IMR-90 (cell line): Measurements from ENCODE around the gene BAIAP2. TPM values are rescaled to one million over a fixed set of nuclear protein-coding genes. Genes with fewer than 3 reads are reported as not detected.

Source experiments
- ATAC-seq: fragments of 200-7000 bp; cut with Tn5 transposase; 2 replicates; pipeline ENCODE4 v1.9.1; 2020; ENCODE audit warnings: low read depth, mild to moderate bottlenecking, moderate library complexity
- BruUV-seq: library from RNA; stranded (reverse); fragments of 400-500 nt; replicated peaks from 2 replicates; lab custom pipeline; 2021; lab: Mats Ljungman, UMichigan
- CTCF ChIA-PET: fragments of 300-600 bp; formaldehyde crosslinking; extraction: SDS; loops from one replicate; lab custom pipeline; 2021; ENCODE audit warnings: antibody characterized with exemption; lab: Yijun Ruan, JAX
- POLR2A ChIA-PET: fragments of 300-600 bp; sonication (Branson Sonifier 250); formaldehyde crosslinking; loops from one replicate; lab custom pipeline; 2022; ENCODE audit warnings: antibody characterized with exemption; ENCODE audit not compliant: unreplicated experiment; lab: Charles Lee
- DNase-seq: peaks from one replicate; pipeline ENCODE4 v3.0.0; 2013
- H2AFZ ChIP-seq: replicated peaks from 2 replicates; pipeline ENCODE3; 2013; ENCODE audit warnings: low read length, mild to moderate bottlenecking; ENCODE audit not compliant: poor library complexity
- H2AK5ac ChIP-seq: 2 replicates; pipeline ENCODE4 v1.6.1; 2013; ENCODE audit warnings: low read depth, low read length, inconsistent platforms
- H2AK9ac ChIP-seq: replicated peaks from 2 replicates; pipeline ENCODE3; 2013; ENCODE audit warnings: mild to moderate bottlenecking, low read depth, low read length, moderate library complexity; ENCODE audit not compliant: poor library complexity
- H2BK120ac ChIP-seq: 2 replicates; pipeline ENCODE4 v1.6.1; 2013; ENCODE audit warnings: low read depth, low read length, inconsistent platforms
- H2BK15ac ChIP-seq: 3 replicates; pipeline ENCODE4 v1.6.1; 2013; ENCODE audit warnings: low read depth, low read length, inconsistent platforms
- H2BK20ac ChIP-seq: 2 replicates; pipeline ENCODE4 v1.6.1; 2013; ENCODE audit warnings: low read depth, mild to moderate bottlenecking, inconsistent platforms, low read length, moderate library complexity
- H2BK5ac ChIP-seq: 2 replicates; pipeline ENCODE4 v1.6.1; 2013; ENCODE audit warnings: mild to moderate bottlenecking, low read depth, low read length, inconsistent platforms; ENCODE audit not compliant: poor library complexity, severe bottlenecking
- H3K14ac ChIP-seq: replicated peaks from 2 replicates; pipeline ENCODE4 v1.6.1; 2013; ENCODE audit warnings: low read depth, low read length, inconsistent platforms
- H3K18ac ChIP-seq: 2 replicates; pipeline ENCODE4 v1.6.1; 2013; ENCODE audit warnings: low read depth, low read length, control low read depth
- H3K23ac ChIP-seq: 2 replicates; pipeline ENCODE4 v1.6.1; 2013; ENCODE audit warnings: low read depth, low read length, inconsistent platforms
- H3K27ac ChIP-seq: 2 replicates; pipeline ENCODE4 v1.5.1; 2013; ENCODE audit warnings: mild to moderate bottlenecking, control low read depth, low read length; ENCODE audit not compliant: insufficient read depth
- H3K27me3 ChIP-seq: 2 replicates; pipeline ENCODE4 v1.6.1; 2013; ENCODE audit warnings: low read length; ENCODE audit not compliant: control insufficient read depth, insufficient read depth
- H3K36me3 ChIP-seq: 2 replicates; pipeline ENCODE4 v1.6.1; 2013; ENCODE audit warnings: low read length, mixed read lengths; ENCODE audit not compliant: control insufficient read depth, insufficient read depth
- H3K4ac ChIP-seq: 2 replicates; pipeline ENCODE4 v1.6.1; 2013; ENCODE audit warnings: low read depth, low read length, inconsistent platforms
- H3K4me1 ChIP-seq: 2 replicates; pipeline ENCODE4 v1.6.1; 2013; ENCODE audit warnings: low read length, mixed read lengths; ENCODE audit not compliant: control insufficient read depth, insufficient read depth
- H3K4me2 ChIP-seq: 2 replicates; pipeline ENCODE4 v1.6.1; 2013; ENCODE audit warnings: low read depth, mild to moderate bottlenecking, control low read depth, low read length, moderate library complexity
- H3K4me3 ChIP-seq: 2 replicates; pipeline ENCODE4 v1.5.1; 2013; ENCODE audit warnings: low read depth, mild to moderate bottlenecking, control low read depth, low read length, moderate library complexity; ENCODE audit not compliant: insufficient read depth
- H3K56ac ChIP-seq: 2 replicates; pipeline ENCODE4 v1.6.1; 2013; ENCODE audit warnings: low read length, inconsistent platforms; ENCODE audit not compliant: insufficient read depth; ENCODE audit errors: extremely low read depth
- H3K79me1 ChIP-seq, 2 experiments: 2 replicates each; pipeline ENCODE4 v1.6.1; 2013; ENCODE audit warnings: low read length in 2 of 2, inconsistent platforms in 1 of 2, low read depth in 1 of 2
- H3K9ac ChIP-seq: 2 replicates; pipeline ENCODE4 v1.6.1; 2013; ENCODE audit warnings: low read depth, low read length, control low read depth
- H3K9me1 ChIP-seq: 2 replicates; pipeline ENCODE4 v1.6.1; 2013; ENCODE audit warnings: low read length, inconsistent platforms; ENCODE audit not compliant: insufficient read depth
- H3K9me3 ChIP-seq: 2 replicates; pipeline ENCODE4 v1.6.1; 2013; ENCODE audit warnings: low read length; ENCODE audit not compliant: control insufficient read depth, insufficient read depth
- H4K20me1 ChIP-seq: 2 replicates; pipeline ENCODE4 v1.6.1; 2013; ENCODE audit warnings: low read length, inconsistent platforms; ENCODE audit not compliant: insufficient read depth
- H4K5ac ChIP-seq: 2 replicates; pipeline ENCODE4 v1.6.1; 2013; ENCODE audit warnings: mild to moderate bottlenecking, low read depth, low read length, control low read depth
- H4K8ac ChIP-seq, 2 experiments: 2 replicates each; pipeline ENCODE4 v1.6.1; 2013; ENCODE audit warnings: low read depth in 2 of 2, low read length in 2 of 2, control low read depth in 1 of 2, inconsistent platforms in 1 of 2
- H4K91ac ChIP-seq: 2 replicates; pipeline ENCODE4 v1.6.1; 2013; ENCODE audit warnings: low read depth, low read length, inconsistent platforms; ENCODE audit not compliant: insufficient read depth
- BHLHE40 ChIP-seq: fragments of 150-350 bp; IDR thresholded peaks from 2 replicates; pipeline ENCODE4 v1.6.1; 2016; ENCODE audit warnings: mild to moderate bottlenecking, low read depth, low read length
- CHD1 ChIP-seq: IDR thresholded peaks from 2 replicates; pipeline ENCODE4 v1.6.1; 2012; ENCODE audit warnings: low read depth, low read length, improper control_type of control experiment
- CTCF ChIP-seq: conservative IDR thresholded peaks from 2 replicates; pipeline ENCODE4 v1.5.1; 2012; ENCODE audit warnings: mild to moderate bottlenecking, low read depth, low read length, improper control_type of control experiment
- ELK1 ChIP-seq: fragments of 150-350 bp; IDR thresholded peaks from 2 replicates; pipeline ENCODE4 v1.6.1; 2016; ENCODE audit warnings: low read depth, mild to moderate bottlenecking, low read length, moderate library complexity, borderline replicate concordance
- MAFK ChIP-seq: IDR thresholded peaks from 2 replicates; pipeline ENCODE4 v1.6.1; 2012; ENCODE audit warnings: low read depth, low read length, improper control_type of control experiment
- MAZ ChIP-seq: IDR thresholded peaks from 2 replicates; pipeline ENCODE4 v1.6.1; 2012; ENCODE audit warnings: low read depth, mild to moderate bottlenecking, low read length, improper control_type of control experiment, moderate library complexity, borderline replicate concordance
- MXI1 ChIP-seq: IDR thresholded peaks from 2 replicates; pipeline ENCODE4 v1.6.1; 2012; ENCODE audit warnings: low read depth, mild to moderate bottlenecking, low read length, moderate library complexity, borderline replicate concordance
- POLR2A ChIP-seq: IDR thresholded peaks from 2 replicates; pipeline ENCODE4 v1.6.1; 2012; ENCODE audit warnings: mild to moderate bottlenecking, low read depth, low read length
- RAD21 ChIP-seq: IDR thresholded peaks from 2 replicates; pipeline ENCODE4 v1.6.1; 2012; ENCODE audit warnings: low read length, improper control_type of control experiment
- RCOR1 ChIP-seq: IDR thresholded peaks from 2 replicates; pipeline ENCODE4 v1.6.1; 2012; ENCODE audit warnings: mild to moderate bottlenecking, low read length, improper control_type of control experiment; ENCODE audit not compliant: insufficient replicate concordance
- WGBS, 2 experiments: methylation state at CpG; one replicate each; pipeline versions ENCODE4 v1.1.5 to v1.1.7; 2013; ENCODE audit warnings: missing lambda C conversion rate in 2 of 2; ENCODE audit not compliant: insufficient read length in 1 of 2; ENCODE audit errors: extremely low coverage in 2 of 2; 5-methylcytosine and 5-hydroxymethylcytosine counted together
- dilution Hi-C: fragments of 300-500 bp; cut with HindIII; formaldehyde crosslinking; loops from one replicate; pipeline ENCODE4 v1.14.3; 2018; ENCODE audit warnings: low sequenced_read_pairs; ENCODE audit not compliant: unreplicated experiment
- in situ Hi-C: fragments of 300-500 bp; cut with MboI; formaldehyde crosslinking; loops from 3 replicates; pipeline ENCODE4 v1.14.3; 2019; ENCODE audit warnings: low sequenced_read_pairs, inconsistent platforms, mixed read lengths
- intact Hi-C: fragments of 100-400 bp; cut with micrococcal nuclease; formaldehyde crosslinking; loops from 2 replicates; pipeline ENCODE4 v1.10.0; 2022
- polyA plus RNA-seq, 3 experiments: library from polyadenylated mRNA; depleted of rRNA; stranded (reverse); fragments of >200 nt; gene quantifications; 2 replicates each; pipeline ENCODE4 v1.2.3, GENCODE V29; 2012; ENCODE audit warnings: low replicate concordance in 1 of 3
- total RNA-seq: library from RNA; depleted of rRNA; stranded (reverse); fragments of >200 nt; gene quantifications from 2 replicates; pipeline ENCODE4 v1.2.3, GENCODE V29; 2012

Gene BAIAP2
- total and polyA plus RNA-seq, 2 of the 4 experiments (the other 2 are of a cell fraction) = 18.3 to 32.6 TPM

- POLR2A ChIA-PET = no interaction called here
- no peak for DNase-seq
- no peak overlapping the region for H3K4me3 ChIP-seq
- no peak overlapping the region for H3K27ac ChIP-seq
- H2AK9ac ChIP-seq = no peak overlapping the region
- intact Hi-C loops (no loop called here), in situ Hi-C loops (no loop called here), dilution Hi-C loops (no loop called here)
- H3K56ac ChIP-seq = no peak overlapping the region
- TF ChIP-seq CHD1 = no peak
- TF ChIP-seq MAZ = no peak
- no peak for TF ChIP-seq ELK1
- no peak for TF ChIP-seq MAFK
- TF ChIP-seq RCOR1 = no peak
- no peak for TF ChIP-seq CTCF
- no peak for TF ChIP-seq POLR2A
- no peak for TF ChIP-seq BHLHE40
- no peak for TF ChIP-seq RAD21
- TF ChIP-seq MXI1 = no peak
- H3K36me3 ChIP-seq = no peaks in the 10 kb centered on the region
- BruUV-seq = no TSS peak
- H3K9ac ChIP-seq = no peak overlapping the region
- no peak overlapping the region for H2BK15ac ChIP-seq
- no peaks in the 10 kb centered on the region for H3K79me1 ChIP-seq
- no peak overlapping the region for H3K14ac ChIP-seq
- no peak overlapping the region for H3K4me2 ChIP-seq
- H2BK20ac ChIP-seq = no peak overlapping the region
- no peak overlapping the region for H3K23ac ChIP-seq
- no peak overlapping the region for H4K8ac ChIP-seq
- H3K4me1 ChIP-seq = peaks cover 11% of the 10 kb centered on the region
- no peak overlapping the region for H4K91ac ChIP-seq
- peaks cover 28% of the 10 kb centered on the region for H3K27me3 ChIP-seq
- H4K5ac ChIP-seq = no peak overlapping the region
- WGBS, 2 experiments = 86% methylated on average over 4 of the region's 10 CpGs; no CpG with 5 or more reads in 1 of the 2 experiments
- no peak overlapping the region for H3K4ac ChIP-seq
- CTCF ChIA-PET = interaction anchor here (2.0 kb wide), 1 partner anchor 95 kb away, joined by 5 read pairs; no protein-coding TSS in a partner anchor
- no peak overlapping the region for H2AFZ ChIP-seq
- no peak for ATAC-seq
- no peak overlapping the region for H3K18ac ChIP-seq
- no peak overlapping the region for H2BK5ac ChIP-seq
- no peaks in the 10 kb centered on the region for H3K9me1 ChIP-seq
- H2BK120ac ChIP-seq = no peak overlapping the region
- H3K9me3 ChIP-seq = peaks cover 11% of the 10 kb centered on the region; the same call in 1 of the 2 replicates
- H4K20me1 ChIP-seq = peaks cover 7% of the 10 kb centered on the region; the same call in 1 of the 2 replicates
- H2AK5ac ChIP-seq = no peak overlapping the region
Observed at GRCh38 chr17:81006891-81007290, 28.1 kb upstream of the BAIAP2 start.
